Heart right ventricle (tissue), 16 donors: ENCODE results near the gene FAM53C. TPM values are rescaled to one million over a fixed set of nuclear protein-coding genes. Genes with fewer than 3 reads are reported as not detected.

Source experiments
- ATAC-seq, 8 donors: fragments of 200-7000 bp; cut with Tn5 transposase; one replicate each; pipeline ENCODE4 v1.9.1; 2020; ENCODE audit warnings: mild to moderate bottlenecking in 8 of 8, moderate library complexity in 8 of 8, moderate number of reproducible peaks in 1 of 8
- DNase-seq, 2 donors: peaks; one replicate each; pipeline ENCODE4 v3.0.0-alpha.2; 2020
- H3K27ac ChIP-seq, 10 donors: fragments of 200-600 bp; sonication (generic) in 2 of 10; one replicate each; pipeline versions ENCODE4 v1.5.0 to v1.8.0; 2020 to 2022; ENCODE audit warnings: mild to moderate bottlenecking in 3 of 10
- H3K27me3 ChIP-seq, 7 donors: fragments of 200-600 bp; one replicate each; pipeline ENCODE4 v1.8.0; 2021 to 2022; ENCODE audit warnings: mild to moderate bottlenecking in 2 of 7
- H3K36me3 ChIP-seq, 9 donors: fragments of 200-600 bp; sonication (generic) in 1 of 9; one replicate each; pipeline versions ENCODE4 v1.5.0 to v1.8.0; 2020 to 2022; ENCODE audit warnings: mild to moderate bottlenecking in 2 of 9
- H3K4me1 ChIP-seq, 9 donors: fragments of 200-600 bp; sonication (generic) in 1 of 9; one replicate each; pipeline versions ENCODE4 v1.5.0 to v1.8.0; 2020 to 2022; ENCODE audit warnings: mild to moderate bottlenecking in 4 of 9
- H3K4me3 ChIP-seq, 10 donors: fragments of 200-600 bp; sonication (generic) in 2 of 10; one replicate each; pipeline versions ENCODE4 v1.5.0 to v1.8.0; 2020 to 2022; ENCODE audit warnings: mild to moderate bottlenecking in 7 of 10, moderate library complexity in 2 of 10
- H3K9me3 ChIP-seq, 11 donors: fragments of 200-600 bp in 10 of 11; sonication (generic) in 2 of 11; one replicate each; pipeline versions ENCODE4 v1.5.0 to v1.8.0; 2013 to 2022; ENCODE audit warnings: mild to moderate bottlenecking in 2 of 11, control low read depth in 1 of 11, moderate library complexity in 1 of 11
- WGBS, 2 donors: extraction: QIAGEN DNeasy Blood & Tissue Kit; methylation state at CpG; one replicate each; pipeline ENCODE4 v1.1.7; 2013; ENCODE audit warnings: inconsistent platforms in 1 of 2; 5-methylcytosine and 5-hydroxymethylcytosine counted together
- intact Hi-C, 10 donors: fragments of 100-400 bp; cut with DNase I; formaldehyde crosslinking; loops; one replicate each; pipeline versions ENCODE4 v1.11.1 to v1.14.2; 2022
- polyA plus RNA-seq, 2 donors: library from polyadenylated mRNA; stranded (reverse); fragments of 200-250 nt; gene quantifications; one replicate each; pipeline ENCODE4 v1.2.3, GENCODE V29; 2013
- total RNA-seq, 10 donors: library from RNA; stranded (reverse); fragmentation: NEBNext Ultra II Directional in 3 of 10; extraction: Animal tissue kit (Norgen Biotek cat#: 25700) in 3 of 10; gene quantifications; one replicate each; pipeline versions ENCODE4 v1.2.1 to v1.2.4, GENCODE V29; 2021 to 2023
- TF ChIP-seq, protein P1 (sequence below), 9 donors: fragments of 200-600 bp; sonication (generic) in 2 of 9; IDR thresholded peaks; one replicate each; pipeline versions ENCODE4 v1.5.0 to v1.8.0; 2021 to 2022; ENCODE audit warnings: antibody characterized with exemption in 9 of 9, mild to moderate bottlenecking in 5 of 9, moderate library complexity in 1 of 9
- donor health status: Arrhythmogenic right ventricular cardiomyopathy.
- donor health status: ischemic (EF 13 %, LVEDD 7.1; RV severe dilation, severe dysfunction).
- donor health status: healthy with polysubstance abuse.
- donor health status: DM: no; HTN: yes; CAD: no.
- donor health status: DM: no; HTN: no; CAD: no.
- donor health status: ischemic (EF 25% LVEDD 6.9; RV normal size, moderate dysfunction).
- donor health status: ischemic (EF 25% LVEDD 5.7; RV mildly dilated, moderate dysfunction).
- donor health status: healthy.
- donor health status: DM: yes; HTN: yes; CAD: no.
- donor health status: Ischemic cardiomyopathy.
- donor health status: ischemic (EF 35%, LVEDD 5.7; RV mildly dilated, moderate dysfunction).
- donor health status: nonischemic (EF 11% LVEDD 7.7; RV severe dilation, severe dysfunction).
- donor health status: DM: yes; HTN: yes; CAD: no.
- donor health status: PGD.
- donor health status: ischemic (EF 29% LVEDD 5.4; RV normal size, mild dysfunction).
- donor health status: nonischemic (EF 23%, LVEDD 6.1; RV moderate dilation, normal function).

FAM53C gene
- total and polyA plus RNA-seq, 12 donors, result 8.8 to 29.9 (median 24.2) TPM

DNA sequence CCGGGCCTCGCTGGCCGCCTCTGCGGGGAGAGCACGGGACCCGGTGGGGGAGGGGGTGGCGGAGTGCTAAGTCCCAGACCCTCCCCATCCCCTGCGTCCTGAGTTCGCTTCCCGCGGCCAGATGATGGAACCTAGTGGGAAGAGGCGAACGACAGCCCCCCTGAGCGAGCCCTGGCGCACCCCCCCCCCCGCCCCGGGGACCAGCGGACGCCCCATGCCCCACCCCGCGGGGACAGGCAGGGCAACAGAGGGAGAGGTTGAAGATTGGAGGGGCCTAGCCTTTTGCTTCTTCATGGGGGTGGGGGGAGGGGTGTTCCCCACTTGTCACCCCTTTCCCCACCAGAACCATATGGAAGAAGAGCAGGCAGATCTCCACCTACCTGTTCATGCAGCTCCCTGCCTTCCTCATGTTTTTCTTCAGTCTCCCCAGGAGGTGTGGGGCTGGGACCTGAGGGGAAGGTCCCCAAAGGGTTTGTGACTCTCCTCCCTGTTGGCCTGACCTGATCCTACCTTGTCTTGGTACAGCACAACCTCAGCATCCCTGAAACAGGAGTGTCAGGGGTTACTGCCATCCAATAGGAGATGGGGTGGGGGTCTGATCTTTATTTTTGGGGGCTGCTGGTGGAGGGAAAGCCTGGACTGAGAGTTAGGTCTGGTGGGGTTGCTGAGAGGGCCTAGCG lies 485 bp downstream of the FAM53C start:
- DNase-seq, result no peak
- WGBS, 2 donors, result 0 to 1% methylated on average over 14 to 22 of the region's 22 CpGs
- Histone ChIP-seq H3K9me3 (no peaks in the 10 kb centered on the region), H3K27me3 (no peaks in the 10 kb centered on the region), H3K36me3 (peaks cover 0 to 28% (median 12%) of the 10 kb centered on the region in 9 donors), H3K4me3 (peak overlapping the region; percentile 76 to 98 (median 94)), H3K27ac (peak overlapping the region; percentile 89 to 99 (median 98)), H3K4me1 (peaks cover 0 to 36% (median 24%) of the 10 kb centered on the region in 9 donors)
- peak in 2 of 8 donors; percentile 1 to 24 for ATAC-seq
- TF ChIP-seq, protein P1, sequence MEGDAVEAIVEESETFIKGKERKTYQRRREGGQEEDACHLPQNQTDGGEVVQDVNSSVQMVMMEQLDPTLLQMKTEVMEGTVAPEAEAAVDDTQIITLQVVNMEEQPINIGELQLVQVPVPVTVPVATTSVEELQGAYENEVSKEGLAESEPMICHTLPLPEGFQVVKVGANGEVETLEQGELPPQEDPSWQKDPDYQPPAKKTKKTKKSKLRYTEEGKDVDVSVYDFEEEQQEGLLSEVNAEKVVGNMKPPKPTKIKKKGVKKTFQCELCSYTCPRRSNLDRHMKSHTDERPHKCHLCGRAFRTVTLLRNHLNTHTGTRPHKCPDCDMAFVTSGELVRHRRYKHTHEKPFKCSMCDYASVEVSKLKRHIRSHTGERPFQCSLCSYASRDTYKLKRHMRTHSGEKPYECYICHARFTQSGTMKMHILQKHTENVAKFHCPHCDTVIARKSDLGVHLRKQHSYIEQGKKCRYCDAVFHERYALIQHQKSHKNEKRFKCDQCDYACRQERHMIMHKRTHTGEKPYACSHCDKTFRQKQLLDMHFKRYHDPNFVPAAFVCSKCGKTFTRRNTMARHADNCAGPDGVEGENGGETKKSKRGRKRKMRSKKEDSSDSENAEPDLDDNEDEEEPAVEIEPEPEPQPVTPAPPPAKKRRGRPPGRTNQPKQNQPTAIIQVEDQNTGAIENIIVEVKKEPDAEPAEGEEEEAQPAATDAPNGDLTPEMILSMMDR (IDR thresholded peaks at IDR 0.05), result no peak
- intact Hi-C loops, result no loop called here

DNA sequence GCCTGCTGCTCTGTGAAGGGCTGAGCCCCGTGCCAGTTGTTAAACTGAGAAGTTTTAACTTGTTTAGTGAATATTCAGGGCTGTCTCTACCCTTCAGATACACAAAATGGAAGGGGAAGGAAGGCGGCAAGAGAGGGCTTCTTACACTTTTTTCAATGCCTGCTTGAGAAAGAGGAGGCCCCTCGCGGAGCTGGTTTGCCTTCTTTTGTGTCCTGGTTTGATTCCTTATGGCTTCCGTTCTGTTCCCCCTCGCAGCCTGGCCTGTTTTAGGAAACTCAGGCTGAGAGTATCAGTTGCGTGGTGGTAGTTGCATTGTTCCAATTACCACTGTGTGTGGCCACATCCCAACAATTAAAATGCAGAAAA lies 1.0 kb downstream of the FAM53C start:
- Histone ChIP-seq H3K9me3 (no peaks in the 10 kb centered on the region), H3K27me3 (no peaks in the 10 kb centered on the region), H3K4me3 (peak overlapping the region; percentile 76 to 98 (median 94)), H3K27ac (peak overlapping the region in 9 of 10 donors; percentile 89 to 99 (median 98)), H3K4me1 (peaks cover 0 to 36% (median 24%) of the 10 kb centered on the region in 9 donors), H3K36me3 (peaks cover 0 to 34% (median 12%) of the 10 kb centered on the region in 9 donors)
- TF ChIP-seq, protein P1 (IDR thresholded peaks at IDR 0.05), result no peak
- intact Hi-C loops, result no loop called here
- WGBS, 2 donors, result 2 to 4% methylated on average over 7 of the region's 7 CpGs
- no peak for ATAC-seq
- DNase-seq, result no peak

DNA sequence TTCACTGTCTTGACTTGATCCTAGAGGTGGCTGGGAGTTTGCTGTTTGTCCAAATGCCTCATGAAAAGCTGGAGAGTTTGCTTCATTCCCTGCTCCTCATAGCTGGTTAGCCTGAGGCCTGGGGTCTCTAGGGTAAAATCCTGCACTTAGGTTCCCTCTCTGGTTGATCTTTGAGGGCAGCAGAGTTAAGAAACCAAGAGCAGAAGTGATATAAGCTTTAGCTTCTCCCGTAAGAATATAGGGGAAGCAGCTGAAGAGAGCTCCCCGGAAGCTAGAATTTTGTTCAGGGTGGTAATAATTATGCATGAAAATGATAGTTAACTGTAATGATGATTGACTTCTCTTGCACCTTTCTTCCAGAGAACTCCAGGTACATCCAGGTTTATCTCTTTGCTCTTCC lies 1.4 kb downstream of the FAM53C start:
- Histone ChIP-seq H3K9me3 (no peaks in the 10 kb centered on the region), H3K27me3 (no peaks in the 10 kb centered on the region), H3K27ac (peak overlapping the region in 8 of 10 donors; percentile 89 to 99 (median 98)), H3K36me3 (peaks cover 0 to 37% (median 14%) of the 10 kb centered on the region in 9 donors), H3K4me3 (peak overlapping the region in 9 of 10 donors; percentile 76 to 98 (median 92)), H3K4me1 (peaks cover 0 to 36% (median 24%) of the 10 kb centered on the region in 9 donors)
- intact Hi-C loops, result no loop called here
- no peak for ATAC-seq
- TF ChIP-seq, protein P1 (IDR thresholded peaks at IDR 0.05), result no peak
- 52 to 56% methylated on average over 2 of the region's 2 CpGs for WGBS, 2 donors
- no peak for DNase-seq

DNA sequence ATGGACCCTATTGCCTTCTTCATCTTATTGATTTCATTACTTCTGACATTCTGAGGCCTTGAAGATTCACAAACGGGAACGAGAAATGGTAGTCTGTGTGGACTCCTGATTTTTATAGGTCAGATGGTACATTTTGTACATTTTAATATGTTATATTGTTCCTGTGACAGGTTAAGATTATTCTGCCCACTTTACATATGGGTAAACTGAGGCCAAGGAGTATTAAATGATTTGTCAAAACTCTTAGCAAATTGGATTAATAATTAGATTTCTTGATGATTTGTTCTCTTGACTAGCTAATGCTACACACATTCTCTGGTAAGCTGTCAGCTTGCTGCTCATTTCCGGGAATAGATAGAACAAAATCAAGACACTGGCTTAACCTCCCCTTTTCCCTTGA lies 1.9 kb downstream of the FAM53C start:
- Histone ChIP-seq H3K9me3 (no peaks in the 10 kb centered on the region), H3K4me3 (peak overlapping the region in 3 of 10 donors; percentile 85 to 97 (median 95)), H3K27me3 (no peaks in the 10 kb centered on the region), H3K27ac (peak overlapping the region in 4 of 10 donors; percentile 98 to 99 (median 98)), H3K4me1 (peaks cover 0 to 36% (median 24%) of the 10 kb centered on the region in 9 donors), H3K36me3 (peaks cover 0 to 43% (median 19%) of the 10 kb centered on the region in 9 donors)
- intact Hi-C loops, result loop anchor here in 1 of 10 donors (5.0 kb wide), 1 partner anchor 157 kb away; no protein-coding TSS in a partner anchor
- TF ChIP-seq, protein P1 (IDR thresholded peaks at IDR 0.05), result no peak
- WGBS, 2 donors, result 95% methylated on average over 3 of the region's 3 CpGs
- ATAC-seq (no peak), DNase-seq (no peak)
